HG03280 (cell line): Measurements from ENCODE around the gene SASH1.

ENCODE experiments used
- ATAC-seq: cut with Tn5 transposase; IDR thresholded peaks from one replicate; pipeline ENCODE4 v1.9.1; 2021; ENCODE audit warnings: mild to moderate bottlenecking, moderate library complexity; ENCODE audit not compliant: unreplicated experiment

The SASH1 gene

GRCh38 chr6:148342350-148343046 is at the start of gene SASH1:
Gene SASH1, plus strand, starts transcription at chr6:148342838. Its CDS starts 230 bp downstream, at chr6:148343068.
- peak; percentile 46 for ATAC-seq

DNA sequence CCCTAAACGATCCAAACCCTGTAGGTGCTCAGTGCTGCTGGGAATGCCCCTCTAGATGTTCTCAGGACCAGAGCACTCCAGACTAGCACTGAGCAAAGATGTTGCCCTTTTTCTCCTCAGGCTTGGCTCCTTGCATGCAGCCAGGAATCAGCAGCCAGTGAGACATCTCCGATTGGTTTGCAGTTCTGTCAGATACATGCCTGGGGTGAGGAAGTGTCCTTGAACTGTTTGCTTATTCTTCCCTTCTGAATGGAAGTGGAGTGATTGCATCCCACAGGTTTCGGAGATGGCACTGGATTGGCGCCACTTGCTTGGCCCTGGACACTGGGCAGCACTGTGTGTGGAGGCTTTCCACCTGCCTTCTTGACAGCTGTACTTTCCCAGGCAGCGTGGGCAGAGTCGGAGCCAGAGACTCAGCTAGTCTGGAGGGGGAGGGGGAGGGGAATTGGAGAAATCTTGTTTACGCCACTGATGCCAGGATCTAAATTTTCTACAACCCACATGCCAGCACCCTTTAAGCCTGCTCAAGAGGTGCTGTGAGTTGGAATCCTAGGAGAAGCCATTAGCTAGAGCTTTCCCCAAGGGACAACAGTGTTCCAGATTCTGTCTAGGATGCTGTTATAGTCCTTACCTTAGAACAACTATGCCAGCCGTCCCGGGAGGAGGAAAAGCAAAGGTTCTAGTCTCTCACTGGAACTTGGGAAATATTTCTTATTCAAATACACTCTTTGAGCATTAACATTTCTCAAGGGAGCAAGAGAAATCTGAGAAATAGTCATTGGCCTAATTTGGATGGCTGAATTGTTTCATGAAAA is 49.2 kb upstream of the SASH1 start:
- ATAC-seq = no peak

GRCh38 chr6:148294059-148294458 is 48.6 kb upstream of the SASH1 start:
- no peak for ATAC-seq

DNA sequence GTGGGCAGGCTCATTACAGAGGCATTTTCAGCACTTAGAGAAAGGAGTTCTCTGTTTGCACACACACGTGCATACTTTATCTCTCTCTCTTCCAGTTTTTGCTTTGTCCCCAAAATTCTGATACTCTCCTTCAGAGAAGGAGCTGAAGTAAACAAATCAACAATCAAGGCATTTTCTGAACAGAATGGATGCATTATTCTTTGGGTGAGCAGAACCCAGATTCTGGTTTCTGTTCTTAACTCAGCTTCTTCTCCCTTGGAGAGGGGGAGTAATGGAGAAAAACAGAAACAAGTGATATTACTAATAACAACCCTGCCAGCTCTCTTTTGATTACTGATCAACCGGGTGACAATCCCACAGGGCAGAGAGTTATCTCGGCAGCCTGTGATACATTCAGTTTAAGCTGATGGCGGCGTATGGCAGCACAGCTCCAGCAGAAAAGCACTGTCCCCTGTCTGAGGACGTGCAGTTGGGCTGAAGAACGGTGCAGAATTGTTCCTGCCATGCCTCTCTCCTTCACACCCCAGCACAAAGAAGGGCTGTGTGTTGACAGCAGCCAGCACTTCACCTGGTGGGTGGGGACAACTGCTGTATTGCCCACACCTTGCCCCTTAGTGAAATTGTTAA is 47.3 kb upstream of the SASH1 start:
- ATAC-seq = no peak

GRCh38 chr6:148296771-148297170 is 45.9 kb upstream of the SASH1 start:
- ATAC-seq = no peak

GRCh38 chr6:148298683-148299082 is 44.0 kb upstream of the SASH1 start:
- ATAC-seq = no peak

DNA sequence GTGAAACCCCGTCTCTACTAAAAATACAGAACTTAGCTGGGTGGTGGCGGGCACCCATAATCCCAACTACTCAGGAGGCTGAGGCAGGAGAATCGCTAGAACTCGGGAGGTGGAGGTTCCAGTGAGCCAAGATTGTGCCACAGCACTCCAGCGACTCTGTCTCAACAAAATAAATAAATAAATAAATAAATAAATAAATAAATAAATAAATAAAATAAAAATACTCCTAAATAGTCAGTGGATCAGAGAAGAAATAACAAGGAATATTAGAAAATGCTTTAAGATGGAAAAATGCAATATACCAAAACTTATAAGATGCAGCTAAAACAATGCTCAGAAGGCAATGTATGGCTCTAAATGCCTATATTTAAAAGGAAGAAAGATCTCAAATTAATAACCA is 39.0 kb upstream of the SASH1 start:
- ATAC-seq = no peak

DNA sequence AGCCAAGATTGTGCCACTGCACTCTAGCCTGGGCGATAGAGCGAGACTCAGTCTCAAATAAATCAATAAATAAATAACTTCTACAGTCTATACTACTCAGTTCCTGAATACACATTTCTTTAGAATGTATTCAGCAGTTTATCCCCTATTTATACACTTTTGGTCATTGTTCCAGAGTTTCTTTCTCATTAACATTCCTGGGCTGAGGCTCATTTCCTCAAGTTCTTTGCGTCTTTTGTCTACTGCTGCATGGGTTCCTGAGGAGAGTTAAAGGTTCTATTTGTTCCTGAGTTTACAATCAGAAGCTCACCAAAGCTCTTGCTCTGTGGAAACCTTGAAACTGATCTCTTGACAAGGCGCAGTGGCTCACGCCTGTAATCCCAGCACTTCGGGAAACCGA is 37.7 kb upstream of the SASH1 start:
- no peak for ATAC-seq

GRCh38 chr6:148306286-148306685 is 36.4 kb upstream of the SASH1 start:
- no peak for ATAC-seq

DNA sequence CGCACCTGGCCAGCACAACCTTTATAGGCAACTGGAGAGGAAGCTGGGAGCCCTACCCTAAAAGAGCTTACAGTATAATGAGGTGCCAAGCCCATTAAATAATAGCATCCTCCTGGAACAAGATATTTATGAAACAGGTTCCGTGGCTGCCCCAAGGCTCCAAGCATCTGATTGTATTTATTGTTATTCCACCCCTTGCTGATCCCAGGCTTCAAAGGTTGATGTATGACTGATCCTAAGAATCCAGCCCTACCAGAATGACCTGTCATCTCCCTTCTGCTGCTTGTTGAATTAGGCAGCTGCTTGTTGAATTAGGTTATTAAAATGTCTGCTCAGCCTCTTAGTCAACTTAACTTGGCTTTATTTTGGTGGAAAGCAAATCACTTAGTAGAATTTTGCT is 35.2 kb upstream of the SASH1 start:
- no peak for ATAC-seq

DNA sequence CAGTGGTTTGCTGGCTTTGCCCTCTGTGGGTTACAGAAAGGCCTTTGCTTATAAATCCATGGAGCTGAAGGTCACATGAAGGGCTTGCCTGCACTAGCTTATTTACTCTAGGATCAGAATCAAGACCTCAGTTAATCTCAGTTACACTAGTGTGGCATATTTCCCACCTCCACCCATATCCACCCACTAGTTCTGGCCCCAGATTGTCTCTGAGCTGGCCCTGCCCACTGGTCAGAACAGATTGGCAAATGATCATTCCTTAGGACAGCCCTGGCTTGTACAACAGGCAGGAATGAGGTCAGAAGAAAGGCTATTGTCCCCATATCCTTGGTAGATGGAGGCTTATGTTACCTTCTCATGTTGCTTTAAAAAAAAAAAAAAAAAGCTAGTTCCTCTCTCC is 33.3 kb upstream of the SASH1 start:
- no peak for ATAC-seq

- ATAC-seq = no peak
These were observed 30.5 kb upstream of the SASH1 start for GRCh38 chr6:148311966-148312669.

DNA sequence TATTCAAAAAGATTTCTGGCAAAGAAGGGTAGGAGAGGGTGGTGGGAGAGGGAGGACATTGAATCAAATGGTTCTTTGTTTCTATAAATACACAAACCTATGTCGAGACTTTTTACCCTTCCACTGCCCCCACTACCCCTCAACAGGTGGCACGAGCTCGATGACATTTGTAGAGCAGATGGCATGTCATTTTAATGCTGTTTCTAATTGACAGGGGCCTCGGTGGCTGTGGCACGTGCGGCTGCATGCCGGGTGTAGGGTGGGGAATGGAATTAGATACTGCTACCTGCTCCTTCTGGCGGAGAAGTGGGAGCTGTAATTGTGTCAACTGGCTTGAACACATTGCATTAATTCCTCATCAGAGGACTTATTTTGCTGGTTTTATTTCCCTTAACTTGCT is 29.1 kb upstream of the SASH1 start:
- no peak for ATAC-seq

DNA sequence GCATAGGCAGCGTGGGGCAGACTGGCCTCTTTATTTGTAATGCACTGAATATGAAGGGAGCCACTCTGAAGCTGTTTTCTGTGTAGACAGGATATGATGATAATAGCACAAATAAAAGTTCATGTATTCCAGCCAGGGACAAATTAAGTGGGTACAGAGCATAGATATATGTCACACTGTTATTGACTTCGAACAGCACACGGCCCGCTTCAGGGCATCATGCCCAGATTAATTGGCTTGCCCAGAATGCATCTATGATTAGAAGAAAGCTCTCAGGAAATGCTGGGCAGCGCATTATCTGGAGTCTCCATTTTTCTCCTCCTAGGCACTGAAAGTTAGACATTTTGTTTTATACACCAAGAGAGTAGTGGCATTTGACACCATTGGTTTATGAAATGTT is 26.3 kb upstream of the SASH1 start:
- ATAC-seq = no peak

DNA sequence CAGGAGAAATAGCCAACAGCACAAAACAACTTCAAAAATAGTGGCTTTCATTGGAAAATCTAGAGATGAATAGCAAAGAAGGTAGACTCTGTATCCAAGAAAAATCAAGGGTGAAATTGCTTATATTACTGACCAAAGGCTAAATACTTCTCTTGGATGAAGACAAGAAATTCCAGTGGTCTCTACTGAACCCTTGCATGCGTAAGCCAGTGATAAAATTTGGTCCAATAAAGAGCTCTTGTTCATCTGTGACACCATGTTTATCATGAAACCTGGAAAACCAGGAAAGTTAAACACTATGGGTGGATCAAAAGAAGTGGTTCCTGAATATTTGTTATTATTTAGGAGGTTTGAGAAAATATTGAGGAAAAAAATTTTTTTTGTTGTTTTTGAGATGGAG is 25.6 kb upstream of the SASH1 start:
- no peak for ATAC-seq

DNA sequence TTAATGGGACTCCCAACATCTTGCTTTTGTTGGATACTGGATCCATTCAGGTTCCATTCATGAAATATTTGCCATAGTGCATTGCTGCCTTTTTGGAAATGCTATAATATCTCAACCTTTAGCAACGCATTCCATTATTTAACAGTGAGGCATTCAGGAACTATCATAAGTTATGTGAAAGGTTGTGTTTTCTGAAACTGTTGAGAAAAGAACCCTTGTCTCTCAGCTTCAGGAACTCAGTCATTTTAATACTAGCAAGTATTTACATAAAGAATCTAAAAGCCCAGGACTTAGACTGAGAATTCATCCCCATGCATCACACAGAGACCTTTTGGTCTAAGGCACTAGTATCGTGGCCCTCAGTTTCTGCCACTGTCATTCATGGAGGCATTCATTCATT is 24.9 kb upstream of the SASH1 start:
- no peak for ATAC-seq

DNA sequence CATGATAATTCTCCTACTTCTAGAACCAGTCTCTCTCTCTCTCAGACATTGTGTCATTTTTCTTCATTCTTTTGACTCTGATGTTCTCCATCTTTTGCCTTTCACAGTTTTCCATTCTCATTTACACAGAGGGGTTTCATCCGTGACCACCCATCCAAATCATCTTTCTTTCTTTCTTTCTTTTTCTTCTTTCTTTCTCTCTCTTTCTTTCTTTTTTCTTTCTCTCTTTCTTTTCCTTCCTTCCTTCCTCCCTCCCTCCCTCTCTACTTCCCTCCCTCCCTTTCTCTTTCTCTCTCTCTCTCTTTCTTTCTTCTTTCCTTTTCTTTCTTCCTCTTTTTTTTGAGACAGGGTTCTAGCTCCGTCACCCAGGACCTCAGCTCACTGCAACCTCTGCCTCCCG is 19.9 kb upstream of the SASH1 start:
- no peak for ATAC-seq

GRCh38 chr6:148323344-148323743 is 19.3 kb upstream of the SASH1 start:
- no peak for ATAC-seq

DNA sequence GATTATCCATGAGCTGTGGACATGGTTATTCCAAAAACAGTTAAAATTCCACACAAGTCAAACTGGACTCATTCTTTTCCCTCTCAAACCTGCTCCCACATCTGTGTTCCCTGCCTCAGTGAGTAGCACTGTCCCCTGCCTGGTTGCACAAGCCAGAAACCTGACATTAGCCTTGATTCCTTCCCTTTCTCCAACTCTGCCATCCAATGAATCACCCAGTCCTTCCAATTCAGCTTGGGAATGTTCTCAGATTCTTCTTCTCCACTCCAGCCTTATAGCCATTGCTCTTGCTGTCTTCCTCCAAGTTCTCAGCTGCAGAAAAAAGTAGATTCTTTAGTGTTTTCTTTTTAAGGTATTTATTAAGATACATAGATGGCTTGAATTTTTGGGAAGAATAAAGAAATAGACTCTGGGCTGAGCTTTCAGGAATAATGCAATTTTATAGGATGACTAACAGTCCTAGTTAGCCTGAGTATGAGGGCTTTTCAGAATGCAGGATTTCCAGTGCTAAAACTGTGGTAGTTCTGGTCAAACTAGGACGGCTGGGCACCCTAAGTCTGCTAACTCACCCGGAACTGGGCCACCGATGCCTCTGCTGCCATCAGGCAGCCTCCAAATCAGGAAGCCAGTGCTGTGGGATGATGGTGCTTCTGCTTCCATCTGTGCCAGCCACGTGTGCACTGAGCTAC is 18.2 kb upstream of the SASH1 start:
- ATAC-seq = no peak

DNA sequence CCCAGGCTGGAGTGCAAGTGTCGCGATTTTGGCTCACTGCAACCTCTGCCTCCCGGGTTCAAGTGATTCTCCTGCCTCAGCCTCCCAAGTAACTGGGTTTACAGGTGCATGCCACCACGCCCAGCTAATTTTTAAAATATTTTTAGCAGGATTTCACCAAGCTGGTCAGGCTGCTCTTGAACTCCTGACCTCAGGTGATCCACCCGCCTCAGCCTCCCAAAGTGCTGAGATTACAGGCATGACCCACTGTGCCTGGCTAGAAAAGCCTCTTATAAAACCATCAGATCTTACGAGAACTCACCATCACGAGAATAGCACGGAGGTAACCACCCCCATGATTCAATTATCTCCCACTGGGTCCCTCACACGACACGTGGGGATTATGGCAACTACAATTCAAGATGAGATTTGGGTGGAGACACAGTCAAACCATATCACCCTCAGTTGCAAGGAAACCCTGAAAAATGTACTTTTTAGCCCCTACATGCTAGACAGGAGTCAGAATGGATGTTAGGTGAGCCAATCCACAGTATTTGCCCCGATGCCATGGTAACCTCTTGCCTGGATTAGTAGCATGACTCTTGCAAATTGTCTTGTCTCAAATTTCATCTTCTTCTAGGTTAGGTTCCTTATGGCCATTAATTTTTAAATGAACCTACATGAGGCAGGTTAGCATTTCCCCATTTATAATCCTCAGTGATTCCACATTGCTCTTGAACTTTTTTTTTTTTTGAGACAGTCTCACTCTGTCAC is 17.1 kb upstream of the SASH1 start:
- no peak for ATAC-seq
